ENCODE results near the gene SKAP2. TPM values are rescaled to one million over a fixed set of nuclear protein-coding genes. Genes with fewer than 3 reads are reported as not detected.

SKAP2 gene
- total RNA-seq, 1 experiment from 2014 or later, result 30.7 TPM

DNA sequence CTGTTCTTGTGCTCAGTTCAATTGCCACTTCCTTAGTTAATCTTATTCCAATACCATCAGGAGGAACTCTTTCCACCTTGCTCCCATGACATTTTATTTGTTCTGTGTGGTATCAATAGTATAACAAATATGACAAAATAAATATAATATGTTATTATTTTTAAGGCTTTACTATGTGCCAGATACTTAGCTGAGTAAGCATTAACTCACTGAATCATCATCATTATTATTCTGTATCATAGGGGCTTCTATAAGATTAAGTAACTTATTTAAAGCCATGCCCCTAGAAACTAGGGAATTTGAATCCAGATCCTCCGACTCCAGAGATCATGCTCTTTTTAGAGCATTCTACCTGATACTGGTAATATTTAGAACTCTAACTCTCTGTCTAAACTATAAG lies 33.5 kb upstream of the SKAP2 start:
- Histone ChIP-seq H3K27ac (ENCODE audit: low read depth, low read length) (no peak overlapping the region), H3K27me3 (ENCODE audit: insufficient read depth, low read length) (no peaks in the 10 kb centered on the region), H3K79me2 (ENCODE audit: insufficient read depth, low read length) (no peaks in the 10 kb centered on the region), H3K4me3 (replicated peaks in 1 of 2; ENCODE audit: low read depth in 1 of 2, low read length in 2 of 2) (no peak overlapping the region), H4K20me1 (ENCODE audit: insufficient read depth) (no peaks in the 10 kb centered on the region), H3K4me1 (ENCODE audit: control insufficient read depth in 1 of 2, insufficient read depth in 2 of 2, low read length in 2 of 2) (no peaks in the 10 kb centered on the region), H3K9me3 (ENCODE audit: control insufficient read depth in 1 of 2, insufficient read depth in 1 of 2, low read depth in 1 of 2, low read length in 2 of 2) (no peaks in the 10 kb centered on the region), H3K4me2 (ENCODE audit: low read length) (no peak overlapping the region), H3K9me2 (ENCODE audit: insufficient read depth) (no peaks in the 10 kb centered on the region), H2AFZ (ENCODE audit: low read depth, low read length, poor library complexity, severe bottlenecking) (no peak overlapping the region), H3K36me3 (ENCODE audit: control insufficient read depth in 1 of 2, insufficient read depth in 2 of 2, low read length in 2 of 2) (no peaks in the 10 kb centered on the region), H3K9ac (ENCODE audit: low read length) (no peak overlapping the region)
- TF ChIP-seq SP1 (IDR thresholded peaks at IDR 0.05; ENCODE audit: low read depth), result no peak
- TF ChIP-seq, protein P1, sequence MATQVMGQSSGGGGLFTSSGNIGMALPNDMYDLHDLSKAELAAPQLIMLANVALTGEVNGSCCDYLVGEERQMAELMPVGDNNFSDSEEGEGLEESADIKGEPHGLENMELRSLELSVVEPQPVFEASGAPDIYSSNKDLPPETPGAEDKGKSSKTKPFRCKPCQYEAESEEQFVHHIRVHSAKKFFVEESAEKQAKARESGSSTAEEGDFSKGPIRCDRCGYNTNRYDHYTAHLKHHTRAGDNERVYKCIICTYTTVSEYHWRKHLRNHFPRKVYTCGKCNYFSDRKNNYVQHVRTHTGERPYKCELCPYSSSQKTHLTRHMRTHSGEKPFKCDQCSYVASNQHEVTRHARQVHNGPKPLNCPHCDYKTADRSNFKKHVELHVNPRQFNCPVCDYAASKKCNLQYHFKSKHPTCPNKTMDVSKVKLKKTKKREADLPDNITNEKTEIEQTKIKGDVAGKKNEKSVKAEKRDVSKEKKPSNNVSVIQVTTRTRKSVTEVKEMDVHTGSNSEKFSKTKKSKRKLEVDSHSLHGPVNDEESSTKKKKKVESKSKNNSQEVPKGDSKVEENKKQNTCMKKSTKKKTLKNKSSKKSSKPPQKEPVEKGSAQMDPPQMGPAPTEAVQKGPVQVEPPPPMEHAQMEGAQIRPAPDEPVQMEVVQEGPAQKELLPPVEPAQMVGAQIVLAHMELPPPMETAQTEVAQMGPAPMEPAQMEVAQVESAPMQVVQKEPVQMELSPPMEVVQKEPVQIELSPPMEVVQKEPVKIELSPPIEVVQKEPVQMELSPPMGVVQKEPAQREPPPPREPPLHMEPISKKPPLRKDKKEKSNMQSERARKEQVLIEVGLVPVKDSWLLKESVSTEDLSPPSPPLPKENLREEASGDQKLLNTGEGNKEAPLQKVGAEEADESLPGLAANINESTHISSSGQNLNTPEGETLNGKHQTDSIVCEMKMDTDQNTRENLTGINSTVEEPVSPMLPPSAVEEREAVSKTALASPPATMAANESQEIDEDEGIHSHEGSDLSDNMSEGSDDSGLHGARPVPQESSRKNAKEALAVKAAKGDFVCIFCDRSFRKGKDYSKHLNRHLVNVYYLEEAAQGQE (IDR thresholded peaks at IDR 0.05; ENCODE audit: low read depth), result no peak
- TF ChIP-seq ZNF274 (IDR thresholded peaks at IDR 0.05; ENCODE audit: low read depth, low read length), result no peak
- TF ChIP-seq, protein P2, sequence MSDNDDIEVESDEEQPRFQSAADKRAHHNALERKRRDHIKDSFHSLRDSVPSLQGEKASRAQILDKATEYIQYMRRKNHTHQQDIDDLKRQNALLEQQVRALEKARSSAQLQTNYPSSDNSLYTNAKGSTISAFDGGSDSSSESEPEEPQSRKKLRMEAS (IDR thresholded peaks at IDR 0.05), result no peak
- TF ChIP-seq RAD21 (IDR thresholded peaks at IDR 0.05; ENCODE audit: low read depth), result no peak
- no peak for TF ChIP-seq EGR1 (IDR thresholded peaks at IDR 0.05; ENCODE audit: low read depth)
- TF ChIP-seq, protein P3, sequence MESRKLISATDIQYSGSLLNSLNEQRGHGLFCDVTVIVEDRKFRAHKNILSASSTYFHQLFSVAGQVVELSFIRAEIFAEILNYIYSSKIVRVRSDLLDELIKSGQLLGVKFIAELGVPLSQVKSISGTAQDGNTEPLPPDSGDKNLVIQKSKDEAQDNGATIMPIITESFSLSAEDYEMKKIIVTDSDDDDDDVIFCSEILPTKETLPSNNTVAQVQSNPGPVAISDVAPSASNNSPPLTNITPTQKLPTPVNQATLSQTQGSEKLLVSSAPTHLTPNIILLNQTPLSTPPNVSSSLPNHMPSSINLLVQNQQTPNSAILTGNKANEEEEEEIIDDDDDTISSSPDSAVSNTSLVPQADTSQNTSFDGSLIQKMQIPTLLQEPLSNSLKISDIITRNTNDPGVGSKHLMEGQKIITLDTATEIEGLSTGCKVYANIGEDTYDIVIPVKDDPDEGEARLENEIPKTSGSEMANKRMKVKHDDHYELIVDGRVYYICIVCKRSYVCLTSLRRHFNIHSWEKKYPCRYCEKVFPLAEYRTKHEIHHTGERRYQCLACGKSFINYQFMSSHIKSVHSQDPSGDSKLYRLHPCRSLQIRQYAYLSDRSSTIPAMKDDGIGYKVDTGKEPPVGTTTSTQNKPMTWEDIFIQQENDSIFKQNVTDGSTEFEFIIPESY (IDR thresholded peaks at IDR 0.05; ENCODE audit: extremely low read depth, insufficient replicate concordance, low read length), result no peak
- TF ChIP-seq TCF7L2 (IDR thresholded peaks at IDR 0.05; ENCODE audit: borderline replicate concordance, extremely low read depth, insufficient read depth, insufficient read length), result no peak
- TF ChIP-seq, protein P4, sequence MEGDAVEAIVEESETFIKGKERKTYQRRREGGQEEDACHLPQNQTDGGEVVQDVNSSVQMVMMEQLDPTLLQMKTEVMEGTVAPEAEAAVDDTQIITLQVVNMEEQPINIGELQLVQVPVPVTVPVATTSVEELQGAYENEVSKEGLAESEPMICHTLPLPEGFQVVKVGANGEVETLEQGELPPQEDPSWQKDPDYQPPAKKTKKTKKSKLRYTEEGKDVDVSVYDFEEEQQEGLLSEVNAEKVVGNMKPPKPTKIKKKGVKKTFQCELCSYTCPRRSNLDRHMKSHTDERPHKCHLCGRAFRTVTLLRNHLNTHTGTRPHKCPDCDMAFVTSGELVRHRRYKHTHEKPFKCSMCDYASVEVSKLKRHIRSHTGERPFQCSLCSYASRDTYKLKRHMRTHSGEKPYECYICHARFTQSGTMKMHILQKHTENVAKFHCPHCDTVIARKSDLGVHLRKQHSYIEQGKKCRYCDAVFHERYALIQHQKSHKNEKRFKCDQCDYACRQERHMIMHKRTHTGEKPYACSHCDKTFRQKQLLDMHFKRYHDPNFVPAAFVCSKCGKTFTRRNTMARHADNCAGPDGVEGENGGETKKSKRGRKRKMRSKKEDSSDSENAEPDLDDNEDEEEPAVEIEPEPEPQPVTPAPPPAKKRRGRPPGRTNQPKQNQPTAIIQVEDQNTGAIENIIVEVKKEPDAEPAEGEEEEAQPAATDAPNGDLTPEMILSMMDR (IDR thresholded peaks at IDR 0.05 in 2 of 3, conservative IDR thresholded peaks at IDR 0.05 in 1 of 3; ENCODE audit: borderline replicate concordance in 1 of 3, insufficient read depth in 1 of 3, low read depth in 2 of 3, low read length in 2 of 3), result no peak
- no peak for TF ChIP-seq ELF1 (IDR thresholded peaks at IDR 0.05; ENCODE audit: borderline replicate concordance, low read depth)
- no TSS peak for BruUV-seq (replicated peaks)
- no peak for ATAC-seq
- ChIA-PET RAD21 (ENCODE audit: low non-redundant PET in 1 of 2, low total read pairs in 2 of 2, uncharacterized antibody in 2 of 2, unreplicated experiment in 2 of 2) (no interaction called here), POLR2A (no interaction called here), CTCF (no interaction called here)
- intact Hi-C loops (cut with micrococcal nuclease), result no loop called here
- DNase-seq (ENCODE audit: low read depth, low spot score), result no peak
